ENCODE data around the gene EVC2. TPM values are rescaled to one million over a fixed set of nuclear protein-coding genes. Genes with fewer than 3 reads are reported as not detected.

Gene EVC2
- total RNA-seq, 5 donors from 2014 or later (not counting 1 experiment from before 2014, with no cell fraction given): 1.1 to 2.9 (median 1.8) TPM

- H3K27ac ChIP-seq (ENCODE audit: low read length): no peak overlapping the region
- ChIA-PET CTCF (no interaction called here), POLR2A (interaction anchor here in 1 of 2 donors (0.7 kb wide), 1 partner anchor 33 kb away, joined by 10 read pairs; no protein-coding TSS in a partner anchor)
- H3K4me1 ChIP-seq (ENCODE audit: control insufficient read depth in 1 of 2, extremely low read depth in 1 of 2, insufficient read depth in 2 of 2, low read length in 2 of 2): peaks cover 0 to 8% of the 10 kb centered on the region in 2 experiments
- Mint-ChIP-seq H3K4me3 (no peak overlapping the region), H3K27ac (no peak overlapping the region), H3K4me1 (peaks cover 4 to 7% (median 6%) of the 10 kb centered on the region in 3 donors), H3K9me3 (peaks cover 6 to 21% (median 20%) of the 10 kb centered on the region in 3 donors), H3K27me3 (peaks cover 21 to 34% of the 10 kb centered on the region in 2 donors), H3K36me3 (peaks cover 4% of the 10 kb centered on the region)
- no CpG with 5 or more reads among the region's 2 CpGs for WGBS (ENCODE audit: insufficient coverage)
- peaks cover 9 to 20% of the 10 kb centered on the region in 2 experiments for H3K27me3 ChIP-seq (replicated peaks in 1 of 2; ENCODE audit: control insufficient read depth in 2 of 2, extremely low read depth in 1 of 2, insufficient read depth in 2 of 2, low read length in 1 of 2)
- H3K9me3 ChIP-seq: no peaks in the 10 kb centered on the region
- DNase-seq (no peak), ATAC-seq (replicated peaks in 1 of 4) (no peak)
- H3K36me3 ChIP-seq (ENCODE audit: control insufficient read depth in 2 of 2, extremely low read depth in 1 of 2, insufficient read depth in 1 of 2, low read length in 1 of 2): no peaks in the 10 kb centered on the region
- no peak overlapping the region for H3K4me3 ChIP-seq (ENCODE audit: control insufficient read depth in 1 of 2, extremely low read depth in 1 of 2, low read length in 1 of 2)
Observed at GRCh38 chr4:5715357-5715756, 7.0 kb upstream of the EVC2 start.

GRCh38 chr4:5713861-5714260 lies 5.5 kb upstream of the EVC2 start:
- Histone ChIP-seq H3K27ac (ENCODE audit: low read length) (no peak overlapping the region), H3K4me3 (ENCODE audit: control insufficient read depth in 1 of 2, extremely low read depth in 1 of 2, low read length in 1 of 2) (no peak overlapping the region), H3K36me3 (ENCODE audit: control insufficient read depth in 2 of 2, extremely low read depth in 1 of 2, insufficient read depth in 1 of 2, low read length in 1 of 2) (no peaks in the 10 kb centered on the region), H3K9me3 (no peaks in the 10 kb centered on the region), H3K27me3 (replicated peaks in 1 of 2; ENCODE audit: control insufficient read depth in 2 of 2, extremely low read depth in 1 of 2, insufficient read depth in 2 of 2, low read length in 1 of 2) (peaks cover 12 to 29% of the 10 kb centered on the region in 2 experiments), H3K4me1 (ENCODE audit: control insufficient read depth in 1 of 2, extremely low read depth in 1 of 2, insufficient read depth in 2 of 2, low read length in 2 of 2) (peaks cover 0 to 8% of the 10 kb centered on the region in 2 experiments)
- Mint-ChIP-seq H3K4me1 (peaks cover 4 to 7% (median 6%) of the 10 kb centered on the region in 3 donors), H3K9me3 (peaks cover 6 to 21% (median 20%) of the 10 kb centered on the region in 3 donors), H3K4me3 (no peak overlapping the region), H3K36me3 (peaks cover 4% of the 10 kb centered on the region), H3K27me3 (peaks cover 32 to 34% of the 10 kb centered on the region in 2 donors), H3K27ac (no peak overlapping the region)
- POLR2A ChIA-PET: no interaction called here
- WGBS (ENCODE audit: insufficient coverage): 95% methylated on average over 5 of the region's 6 CpGs
- ATAC-seq (replicated peaks in 1 of 4): no peak
- DNase-seq: no peak
- CTCF ChIA-PET: interaction anchor here in 1 of 2 donors (0.7 kb wide), 1 partner anchor 264 kb away, joined by 3 read pairs; no protein-coding TSS in a partner anchor

GRCh38 chr4:5712931-5713330 lies 4.6 kb upstream of the EVC2 start:
- POLR2A ChIA-PET: no interaction called here
- 20% methylated on average over 1 of the region's 3 CpGs for WGBS (ENCODE audit: insufficient coverage)
- peaks cover 0 to 14% of the 10 kb centered on the region in 2 experiments for H3K4me1 ChIP-seq (ENCODE audit: control insufficient read depth in 1 of 2, extremely low read depth in 1 of 2, insufficient read depth in 2 of 2, low read length in 2 of 2)
- H3K27ac ChIP-seq (ENCODE audit: low read length): no peak overlapping the region
- CTCF ChIA-PET: no interaction called here
- Mint-ChIP-seq H3K4me1 (peaks cover 4 to 7% (median 6%) of the 10 kb centered on the region in 3 donors), H3K4me3 (no peak overlapping the region), H3K9me3 (peaks cover 6 to 21% (median 20%) of the 10 kb centered on the region in 3 donors), H3K27ac (no peak overlapping the region), H3K27me3 (peaks cover 32 to 33% of the 10 kb centered on the region in 2 donors), H3K36me3 (peaks cover 4% of the 10 kb centered on the region)
- peaks cover 12 to 35% of the 10 kb centered on the region in 2 experiments for H3K27me3 ChIP-seq (replicated peaks in 1 of 2; ENCODE audit: control insufficient read depth in 2 of 2, extremely low read depth in 1 of 2, insufficient read depth in 2 of 2, low read length in 1 of 2)
- no peaks in the 10 kb centered on the region for H3K36me3 ChIP-seq (ENCODE audit: control insufficient read depth in 2 of 2, extremely low read depth in 1 of 2, insufficient read depth in 1 of 2, low read length in 1 of 2)
- ATAC-seq (replicated peaks in 1 of 4) (no peak), DNase-seq (no peak)
- H3K4me3 ChIP-seq (ENCODE audit: control insufficient read depth in 1 of 2, extremely low read depth in 1 of 2, low read length in 1 of 2): no peak overlapping the region
- no peaks in the 10 kb centered on the region for H3K9me3 ChIP-seq

GRCh38 chr4:5712517-5712916 lies 4.2 kb upstream of the EVC2 start:
- ChIA-PET CTCF (no interaction called here), POLR2A (no interaction called here)
- peak in 1 of 35 experiments; percentile 8 for DNase-seq
- Histone ChIP-seq H3K4me1 (ENCODE audit: control insufficient read depth in 1 of 2, extremely low read depth in 1 of 2, insufficient read depth in 2 of 2, low read length in 2 of 2) (peaks cover 0 to 18% of the 10 kb centered on the region in 2 experiments), H3K9me3 (no peaks in the 10 kb centered on the region), H3K27ac (ENCODE audit: low read length) (no peak overlapping the region), H3K36me3 (ENCODE audit: control insufficient read depth in 2 of 2, extremely low read depth in 1 of 2, insufficient read depth in 1 of 2, low read length in 1 of 2) (no peaks in the 10 kb centered on the region), H3K4me3 (ENCODE audit: control insufficient read depth in 1 of 2, extremely low read depth in 1 of 2, low read length in 1 of 2) (no peak overlapping the region), H3K27me3 (replicated peaks in 1 of 2; ENCODE audit: control insufficient read depth in 2 of 2, extremely low read depth in 1 of 2, insufficient read depth in 2 of 2, low read length in 1 of 2) (peaks cover 12 to 39% of the 10 kb centered on the region in 2 experiments)
- peaks cover 4% of the 10 kb centered on the region for H3K36me3 Mint-ChIP-seq
- WGBS (ENCODE audit: insufficient coverage): 50% methylated on average over 6 of the region's 7 CpGs
- ATAC-seq (replicated peaks in 1 of 4): no peak
- peaks cover 6 to 20% (median 18%) of the 10 kb centered on the region in 3 donors for H3K9me3 Mint-ChIP-seq
- no peak overlapping the region for H3K27ac Mint-ChIP-seq
- H3K27me3 Mint-ChIP-seq: peaks cover 32 to 37% of the 10 kb centered on the region in 2 donors
- H3K4me3 Mint-ChIP-seq: peak overlapping the region in 1 of 3 donors; percentile 42
- H3K4me1 Mint-ChIP-seq: peaks cover 7 to 10% (median 7%) of the 10 kb centered on the region in 3 donors

GRCh38 chr4:5711479-5712184 lies 3.3 kb upstream of the EVC2 start:
- Histone ChIP-seq H3K27ac (ENCODE audit: low read length) (no peak overlapping the region), H3K4me3 (ENCODE audit: control insufficient read depth in 1 of 2, extremely low read depth in 1 of 2, low read length in 1 of 2) (no peak overlapping the region)

GRCh38 chr4:5710961-5711478 lies 2.7 kb upstream of the EVC2 start, which contains the start of gene EVC:
TSS of gene EVC (plus strand) at chr4:5711201. CDS start at chr4:5711381, 180 bp downstream.
- H3K27ac Mint-ChIP-seq: no peak within 1 kb of the TSS
- ATAC-seq (replicated peaks in 1 of 4) (peak; percentile 42 to 56 (median 52)), DNase-seq (peak in 1 of 35 experiments; percentile 25)
- POLR2A ChIA-PET: no interaction called here
- peaks cover 5 to 11% (median 10%) of the 10 kb centered on the region in 3 donors for H3K9me3 Mint-ChIP-seq
- 2% methylated on average over 40 of the region's 49 CpGs for WGBS (ENCODE audit: insufficient coverage)
- Histone ChIP-seq H3K27me3 (replicated peaks in 1 of 2; ENCODE audit: control insufficient read depth in 2 of 2, extremely low read depth in 1 of 2, insufficient read depth in 2 of 2, low read length in 1 of 2) (peaks cover 12 to 51% of the 10 kb centered on the region in 2 experiments), H3K4me3 (ENCODE audit: control insufficient read depth in 1 of 2, extremely low read depth in 1 of 2, low read length in 1 of 2) (peak within 1 kb of the TSS in 1 of 2 donors; percentile 24), H3K27ac (ENCODE audit: low read length) (no peak within 1 kb of the TSS), H3K36me3 (ENCODE audit: control insufficient read depth in 2 of 2, extremely low read depth in 1 of 2, insufficient read depth in 1 of 2, low read length in 1 of 2) (no peaks in the 10 kb centered on the region), H3K9me3 (no peaks in the 10 kb centered on the region), H3K4me1 (ENCODE audit: control insufficient read depth in 1 of 2, extremely low read depth in 1 of 2, insufficient read depth in 2 of 2, low read length in 2 of 2) (peaks cover 0 to 23% of the 10 kb centered on the region in 2 experiments)
- H3K4me1 Mint-ChIP-seq: peaks cover 11 to 16% (median 12%) of the 10 kb centered on the region in 3 donors
- H3K27me3 Mint-ChIP-seq: peaks cover 44 to 49% of the 10 kb centered on the region in 2 donors
- CTCF ChIA-PET: no interaction called here
- H3K36me3 Mint-ChIP-seq: peaks cover 4% of the 10 kb centered on the region
- H3K4me3 Mint-ChIP-seq: peak within 1 kb of the TSS; percentile 62 to 77 (median 73)

More at GRCh38 chr4:5711479-5712184, 3.3 kb upstream of the EVC2 start:
- no peaks in the 10 kb centered on the region for H3K9me3 ChIP-seq
- CTCF ChIA-PET: no interaction called here
- H3K27ac Mint-ChIP-seq: no peak overlapping the region
- peaks cover 4% of the 10 kb centered on the region for H3K36me3 Mint-ChIP-seq
- H3K36me3 ChIP-seq (ENCODE audit: control insufficient read depth in 2 of 2, extremely low read depth in 1 of 2, insufficient read depth in 1 of 2, low read length in 1 of 2): no peaks in the 10 kb centered on the region
- peak in 1 of 4 experiments; percentile 5 for ATAC-seq (replicated peaks in 1 of 4)
- peak overlapping the region; percentile 13 to 52 (median 42) for H3K4me3 Mint-ChIP-seq
- 18% methylated on average over 47 of the region's 52 CpGs for WGBS (ENCODE audit: insufficient coverage)
- peaks cover 12 to 48% of the 10 kb centered on the region in 2 experiments for H3K27me3 ChIP-seq (replicated peaks in 1 of 2; ENCODE audit: control insufficient read depth in 2 of 2, extremely low read depth in 1 of 2, insufficient read depth in 2 of 2, low read length in 1 of 2)
- POLR2A ChIA-PET: no interaction called here
- H3K27me3 Mint-ChIP-seq: peaks cover 41 to 45% of the 10 kb centered on the region in 2 donors
- DNase-seq: peak in 1 of 35 experiments; percentile 4
- H3K4me1 ChIP-seq (ENCODE audit: control insufficient read depth in 1 of 2, extremely low read depth in 1 of 2, insufficient read depth in 2 of 2, low read length in 2 of 2): peaks cover 0 to 23% of the 10 kb centered on the region in 2 experiments
- peaks cover 11 to 16% (median 12%) of the 10 kb centered on the region in 3 donors for H3K4me1 Mint-ChIP-seq
- H3K9me3 Mint-ChIP-seq: peaks cover 6 to 12% (median 10%) of the 10 kb centered on the region in 3 donors
